ENCODE results near the gene ABAT. TPM values are rescaled to one million over a fixed set of nuclear protein-coding genes. Genes with fewer than 3 reads are reported as not detected.

Gene ABAT
- total RNA-seq, 1 experiment from 2014 or later = 4.7 TPM

- no peak for TF ChIP-seq ZBTB33 (IDR thresholded peaks at IDR 0.05; ENCODE audit: extremely low read depth, insufficient replicate concordance, low read length)
- no peak for TF ChIP-seq ATF3 (IDR thresholded peaks at IDR 0.05)
- TF ChIP-seq RAD21 (IDR thresholded peaks at IDR 0.05; ENCODE audit: low read depth) = no peak
- no peak for TF ChIP-seq YY1 (IDR thresholded peaks at IDR 0.05; ENCODE audit: extremely low read depth, insufficient replicate concordance, low read depth, low read length)
- TF ChIP-seq CBX3 (IDR thresholded peaks at IDR 0.05; ENCODE audit: low read depth) = no peak
- no peak for TF ChIP-seq MAX (IDR thresholded peaks at IDR 0.05)
Measured at GRCh38 chr16:8816967-8817655, 142.7 kb downstream of the ABAT start (continued).

- ChIA-PET CTCF (no interaction called here), RAD21 (ENCODE audit: low non-redundant PET in 1 of 2, low total read pairs in 2 of 2, uncharacterized antibody in 2 of 2, unreplicated experiment in 2 of 2) (no interaction called here), POLR2A (no interaction called here)
- H3K79me2 ChIP-seq (ENCODE audit: insufficient read depth, low read length) = peaks cover 70% of the 10 kb centered on the region
- no peaks in the 10 kb centered on the region for H3K27me3 ChIP-seq (ENCODE audit: insufficient read depth, low read length)
- no peak overlapping the region for H3K4me2 ChIP-seq (ENCODE audit: low read length)
- H4K20me1 ChIP-seq (ENCODE audit: insufficient read depth) = peaks cover 5% of the 10 kb centered on the region; the same call in 1 of the 2 replicates
- H3K4me3 ChIP-seq (replicated peaks in 1 of 2; ENCODE audit: low read depth in 1 of 2, low read length in 2 of 2) = no peak overlapping the region
- BruUV-seq (replicated peaks) = no TSS peak
- H3K36me3 ChIP-seq (ENCODE audit: control insufficient read depth in 1 of 2, insufficient read depth in 2 of 2, low read length in 2 of 2) = peaks cover 40 to 73% of the 10 kb centered on the region in 2 experiments
- no peaks in the 10 kb centered on the region for H3K9me3 ChIP-seq (ENCODE audit: control insufficient read depth in 1 of 2, insufficient read depth in 1 of 2, low read depth in 1 of 2, low read length in 2 of 2)
- DNase-seq (ENCODE audit: low read depth, low spot score) (no peak), ATAC-seq (no peak)
- H3K9me2 ChIP-seq (ENCODE audit: insufficient read depth) = no peaks in the 10 kb centered on the region
- TF ChIP-seq SP1 (IDR thresholded peaks at IDR 0.05; ENCODE audit: low read depth) (no peak), REST (IDR thresholded peaks at IDR 0.05; ENCODE audit: low read depth) (no peak), RAD21 (IDR thresholded peaks at IDR 0.05; ENCODE audit: low read depth) (no peak)
- intact Hi-C loops (cut with micrococcal nuclease) = no loop called here
- H3K4me1 ChIP-seq (ENCODE audit: control insufficient read depth in 1 of 2, insufficient read depth in 2 of 2, low read length in 2 of 2) = no peaks in the 10 kb centered on the region
- no peak overlapping the region for H2AFZ ChIP-seq (ENCODE audit: low read depth, low read length, poor library complexity, severe bottlenecking)
- no peak overlapping the region for H3K9ac ChIP-seq (ENCODE audit: low read length)
- H3K27ac ChIP-seq (ENCODE audit: low read depth, low read length) = no peak overlapping the region
Measured at GRCh38 chr16:8818504-8819270, 144.3 kb downstream of the ABAT start.
